NCI-H2081 (cell line): Measurements from ENCODE around the gene MACIR.

Experiments
- DNase-seq, 2 experiments: peaks; one replicate each; lab custom pipeline; 2025; lab: John Stamatoyannopoulos, UW

Gene MACIR

GRCh38 chr5:103291606-103292005, 33.0 kb downstream of the MACIR start:
- no peak for DNase-seq

DNA sequence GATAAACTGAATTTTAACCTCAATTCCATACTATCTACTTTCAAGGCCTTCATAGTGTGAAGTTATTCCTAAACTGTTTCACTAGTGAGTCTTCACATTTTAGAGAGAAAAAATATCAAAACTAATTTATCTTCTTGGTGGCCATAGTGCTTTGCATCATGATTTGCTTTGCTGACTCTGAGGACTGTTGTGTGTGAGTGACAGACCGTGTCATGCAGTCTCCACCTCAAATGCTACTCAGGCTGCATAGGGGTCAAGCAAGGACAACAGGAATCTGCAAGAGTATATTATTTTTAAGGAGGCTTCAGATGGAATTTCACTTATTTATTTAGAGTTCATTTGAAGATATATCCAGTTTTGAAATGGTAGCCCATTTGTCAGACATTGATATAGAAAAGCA, 34.5 kb downstream of the MACIR start:
- no peak for DNase-seq

- no peak for DNase-seq
These were observed 35.2 kb downstream of the MACIR start for GRCh38 chr5:103293719-103294118.

GRCh38 chr5:103294906-103295305, 36.3 kb downstream of the MACIR start:
- DNase-seq, result no peak

GRCh38 chr5:103295424-103295823, 36.9 kb downstream of the MACIR start:
- DNase-seq, result no peak

DNA sequence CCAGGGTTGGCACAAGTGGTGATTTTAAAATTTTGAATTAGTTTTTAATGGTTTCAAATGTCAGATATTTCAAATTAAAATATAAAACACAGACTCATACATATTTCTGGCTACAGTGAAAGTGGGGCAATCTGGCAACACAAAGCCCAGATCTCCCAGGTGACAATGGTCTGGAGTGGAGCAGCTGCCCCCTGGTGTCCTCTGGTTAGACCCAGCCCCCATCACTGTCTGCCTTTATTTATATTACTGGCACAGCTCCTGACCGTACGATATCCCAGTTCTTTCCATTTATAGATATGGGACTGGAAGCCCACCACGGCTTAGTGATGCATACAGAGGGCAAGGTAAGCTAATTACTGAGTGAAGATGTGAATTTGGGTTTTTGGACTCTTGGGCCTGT, 37.3 kb downstream of the MACIR start:
- no peak for DNase-seq

DNA sequence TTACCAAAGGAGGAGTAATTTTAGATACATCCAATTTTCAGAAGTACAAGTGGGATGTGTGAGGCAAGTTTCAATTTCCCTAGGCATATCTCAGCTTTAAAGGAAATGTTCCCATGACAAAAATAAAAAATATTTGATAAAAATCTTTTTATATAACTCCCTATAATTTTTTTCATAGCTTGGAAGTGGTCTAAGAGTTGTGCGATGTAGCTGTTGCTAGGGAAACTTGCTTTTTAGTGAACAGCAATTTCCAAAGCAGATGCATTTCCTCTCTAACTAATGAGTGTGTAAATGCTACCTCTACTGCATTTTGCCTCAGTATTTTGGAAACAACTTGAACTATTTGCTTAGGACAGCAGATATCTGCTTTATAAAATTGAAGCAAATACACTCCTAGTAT, 39.6 kb downstream of the MACIR start:
- no peak for DNase-seq

GRCh38 chr5:103298607-103299188, 40.1 kb downstream of the MACIR start:
- no peak for DNase-seq

- DNase-seq, result no peak
These were observed 47.2 kb downstream of the MACIR start for GRCh38 chr5:103305809-103306208.

GRCh38 chr5:103307470-103307869, 48.9 kb downstream of the MACIR start:
- DNase-seq, result no peak

DNA sequence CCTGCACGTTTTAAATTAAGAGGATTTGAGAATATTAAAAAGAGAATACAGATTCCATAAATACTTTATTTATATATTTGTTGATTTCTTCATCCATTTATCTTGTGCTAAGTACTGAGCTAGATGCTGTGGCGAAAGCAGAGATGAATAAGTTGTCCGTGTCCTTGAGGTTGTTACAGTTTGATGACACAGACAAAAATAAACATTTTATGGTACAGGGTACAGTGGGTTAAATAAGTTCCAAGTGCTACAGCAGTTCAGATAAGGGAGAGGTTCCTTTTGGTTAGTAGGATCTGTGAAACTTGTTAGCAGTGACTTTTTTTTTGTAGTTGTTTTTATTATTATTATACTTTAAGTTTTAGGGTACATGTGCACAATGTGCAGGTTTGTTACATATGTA, 50.2 kb downstream of the MACIR start:
- no peak for DNase-seq

- DNase-seq, result no peak
These were observed 54.5 kb downstream of the MACIR start for GRCh38 chr5:103313056-103313455.

DNA sequence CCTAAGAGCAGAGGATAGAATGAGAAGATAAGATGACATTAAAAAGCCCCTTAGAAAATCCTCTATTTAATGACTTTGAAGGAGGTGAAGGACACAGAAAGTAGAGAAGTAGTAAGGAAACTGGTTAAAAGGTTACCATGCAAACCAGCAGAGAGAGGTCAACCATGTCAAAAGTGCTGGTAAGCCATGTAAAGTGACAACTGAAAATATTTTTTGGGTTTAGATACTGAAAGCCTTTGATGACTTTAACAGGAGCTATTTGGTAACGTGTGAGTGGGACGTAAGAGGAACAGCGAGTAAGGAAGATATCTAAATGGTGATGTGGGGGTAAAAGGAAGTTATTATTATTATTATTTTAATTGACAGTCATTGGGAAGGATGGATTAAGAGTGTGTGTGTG, 56.9 kb downstream of the MACIR start:
- DNase-seq, result no peak

DNA sequence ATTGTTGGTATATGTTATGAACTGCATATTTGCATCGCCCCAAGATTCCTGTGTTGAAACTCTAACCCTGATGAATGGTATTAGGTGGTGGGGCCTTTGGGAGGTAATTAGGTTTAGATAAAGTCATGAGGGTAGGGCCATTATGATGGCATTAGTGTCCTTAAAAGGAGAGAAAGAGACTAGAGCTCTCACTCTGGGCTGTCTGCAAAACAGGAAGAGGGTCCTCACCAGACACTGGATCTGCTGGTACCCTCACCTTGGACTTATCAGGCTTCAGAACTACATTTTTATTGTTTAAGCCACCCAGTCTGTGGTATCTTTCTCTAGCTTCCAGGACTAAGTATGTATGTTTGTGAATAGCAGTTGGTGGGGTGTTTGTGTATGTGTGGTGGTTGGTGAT, 68.9 kb downstream of the MACIR start:
- DNase-seq, result no peak

DNA sequence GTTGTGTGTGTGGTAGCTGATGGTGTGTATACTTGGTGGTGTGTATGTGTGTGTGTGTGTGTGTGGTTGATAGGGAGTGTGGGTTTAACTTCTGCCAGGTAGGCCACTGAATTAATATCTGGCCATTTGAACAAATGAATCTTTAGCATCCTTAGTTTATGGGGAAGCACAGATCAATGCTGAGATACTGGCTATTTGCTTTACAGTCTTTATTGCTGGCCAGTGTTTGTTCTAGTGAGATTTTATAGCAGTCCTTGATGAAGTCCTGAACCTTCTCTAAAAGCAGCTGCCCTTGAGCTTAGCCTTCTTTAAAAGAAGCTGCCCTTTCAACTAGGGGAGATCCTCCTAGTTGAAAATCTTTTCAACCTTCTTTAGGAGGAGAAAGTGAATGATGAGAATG, 69.3 kb downstream of the MACIR start:
- no peak for DNase-seq
